HepG2 (cell line): ENCODE results near the gene CUL1. TPM values are rescaled to one million over a fixed set of nuclear protein-coding genes. Genes with fewer than 3 reads are reported as not detected.

ENCODE experiments used
- ATAC-seq: fragments of 200-7000 bp; cut with Tn5 transposase; 3 replicates; pipeline ENCODE4 v1.9.1; 2020; ENCODE audit warnings: mild to moderate bottlenecking, moderate library complexity
- BruUV-seq: library from RNA; stranded (reverse); fragments of 400-500 nt; replicated peaks from 2 replicates; lab custom pipeline; 2021; lab: Mats Ljungman, UMichigan
- CTCF ChIA-PET: fragments of 300-600 bp; formaldehyde crosslinking; extraction: SDS; loops from one replicate; lab custom pipeline; 2021; ENCODE audit warnings: low total read pairs, inconsistent platforms, low intra/inter-chr PET ratio; lab: Yijun Ruan, JAX
- POLR2A ChIA-PET: fragments of 350-600 bp; sonication (Branson Sonifier 250); formaldehyde crosslinking; loops from one replicate; lab custom pipeline; 2020; ENCODE audit warnings: antibody characterized with exemption, inconsistent platforms; lab: Yijun Ruan, JAX
- DNase-seq: peaks from one replicate; pipeline ENCODE4 v3.0.0-alpha.2; 2015; ENCODE audit warnings: low spot score
- FAIRE-seq: peaks from 3 replicates; lab custom pipeline; 2011; peaks lifted over from hg19 to GRCh38; lab: Jason Lieb, UNC
- H2AFZ ChIP-seq: one replicate; pipeline ENCODE4 v1.6.1; 2011; ENCODE audit warnings: low read length, inconsistent platforms
- H3K27ac ChIP-seq: fragments of 300-600 bp; 3 replicates; pipeline ENCODE4 v1.8.0; 2011; ENCODE audit warnings: mixed run types, mild to moderate bottlenecking, mixed read lengths, low read length, inconsistent platforms; ENCODE audit not compliant: insufficient read depth; ENCODE audit errors: extremely low read length
- H3K27me3 ChIP-seq, 2 experiments: fragments of 200-600 bp in 1 of 2; 2 replicates in 1 of 2; 3 replicates in 1 of 2; pipeline versions ENCODE4 v1.6.0 to v1.8.0; 2011; ENCODE audit warnings: low read length in 2 of 2, mild to moderate bottlenecking in 2 of 2, moderate library complexity in 2 of 2, inconsistent platforms in 1 of 2; ENCODE audit not compliant: insufficient read depth in 2 of 2, control insufficient read depth in 1 of 2
- H3K36me3 ChIP-seq, 2 experiments: fragments of 200-600 bp in 1 of 2; replicated peaks in 1 of 2; 2 replicates in 1 of 2; 3 replicates in 1 of 2; pipeline versions ENCODE4 v1.5.1 to v1.8.0; 2011; ENCODE audit warnings: low read length in 2 of 2, inconsistent platforms in 1 of 2; ENCODE audit not compliant: insufficient read depth in 2 of 2, control insufficient read depth in 1 of 2
- H3K4me1 ChIP-seq: 2 replicates; pipeline ENCODE4 v1.5.1; 2012; ENCODE audit warnings: low read length, inconsistent platforms; ENCODE audit not compliant: insufficient read depth
- H3K4me2 ChIP-seq: 2 replicates; pipeline ENCODE4 v1.6.0; 2011; ENCODE audit warnings: low read depth, low read length, inconsistent platforms
- H3K4me3 ChIP-seq, 3 experiments: fragments of 200-600 bp in 1 of 3; sonication (generic), shearing (Covaris generic) in 1 of 3; replicated peaks in 1 of 3; 2 replicates each; pipeline ENCODE4 v1.5.1; 2011 to 2016; ENCODE audit warnings: low read length in 3 of 3, inconsistent platforms in 2 of 3, low read depth in 2 of 3, mild to moderate bottlenecking in 2 of 3, control low read depth in 1 of 3, mixed read lengths in 1 of 3; ENCODE audit not compliant: insufficient read depth in 1 of 3
- H3K79me2 ChIP-seq: one replicate; pipeline ENCODE4 v1.6.1; 2011; ENCODE audit warnings: low read length, inconsistent platforms; ENCODE audit not compliant: insufficient read depth
- H3K9ac ChIP-seq: 2 replicates; pipeline ENCODE4 v1.6.0; 2011; ENCODE audit warnings: mild to moderate bottlenecking, low read depth, low read length, inconsistent platforms; ENCODE audit not compliant: insufficient read depth
- H3K9me3 ChIP-seq: 2 replicates; pipeline ENCODE4 v1.5.1; 2012; ENCODE audit warnings: mild to moderate bottlenecking, low read length
- H4K20me1 ChIP-seq: 2 replicates; pipeline ENCODE4 v1.6.0; 2011; ENCODE audit warnings: inconsistent platforms, mild to moderate bottlenecking, low read length, moderate library complexity; ENCODE audit not compliant: insufficient read depth
- HIVEP1 ChIP-seq: sonication (generic); formaldehyde crosslinking; IDR thresholded peaks from 2 replicates; pipeline ENCODE4 v1.4.0; 2020; ENCODE audit warnings: mild to moderate bottlenecking, missing genetic modification reagents
- HMGA1 ChIP-seq: sonication (generic); formaldehyde crosslinking; conservative IDR thresholded peaks from 2 replicates; pipeline ENCODE4 v1.4.0; 2020; ENCODE audit warnings: missing genetic modification reagents
- KLF11 ChIP-seq: IDR thresholded peaks from 2 replicates; pipeline ENCODE4 v1.6.1; 2016; ENCODE audit warnings: missing compliant biosample characterization
- NFIC ChIP-seq: IDR thresholded peaks from 2 replicates; pipeline ENCODE4 v1.6.1; 2012; ENCODE audit warnings: mild to moderate bottlenecking, low read length, inconsistent platforms
- PAX8 ChIP-seq: sonication (generic); formaldehyde crosslinking; IDR thresholded peaks from 2 replicates; pipeline ENCODE4 v1.8.0; 2022; ENCODE audit warnings: mild to moderate bottlenecking, missing genetic modification reagents, borderline replicate concordance
- PTBP1 ChIP-seq: fragments of 200-400 bp; formaldehyde crosslinking; IDR thresholded peaks from 2 replicates; pipeline ENCODE4 v1.6.1; 2018; ENCODE audit warnings: low read length, low read depth; ENCODE audit not compliant: poor library complexity, severe bottlenecking
- RARA ChIP-seq: IDR thresholded peaks from 2 replicates; pipeline ENCODE4 v1.6.1; 2016; ENCODE audit warnings: missing genetic modification reagents, missing compliant biosample characterization
- REPIN1 ChIP-seq: sonication (generic); formaldehyde crosslinking; IDR thresholded peaks from 2 replicates; pipeline ENCODE4 v1.8.0; 2022; ENCODE audit warnings: missing genetic modification reagents, low read depth, mild to moderate bottlenecking, borderline replicate concordance
- ZFP36L1 ChIP-seq: sonication (generic); formaldehyde crosslinking; IDR thresholded peaks from 2 replicates; pipeline ENCODE4 v1.8.0; 2022; ENCODE audit warnings: mild to moderate bottlenecking, missing genetic modification reagents, moderate library complexity
- ZFY ChIP-seq: sonication (generic); formaldehyde crosslinking; IDR thresholded peaks from 2 replicates; pipeline ENCODE4 v1.4.0; 2020; ENCODE audit warnings: missing genetic modification reagents
- ZNF33B ChIP-seq: sonication (generic); formaldehyde crosslinking; IDR thresholded peaks from 2 replicates; pipeline ENCODE4 v1.5.1; 2020; ENCODE audit warnings: mild to moderate bottlenecking, missing genetic modification reagents
- WGBS: methylation state at CpG from one replicate; pipeline ENCODE4 v1.1.6; 2017; ENCODE audit warnings: low lambda C conversion rate; 5-methylcytosine and 5-hydroxymethylcytosine counted together
- in situ Hi-C: cut with HindIII; loops from 2 replicates; pipeline ENCODE4 v1.10.0; 2017; ENCODE audit warnings: low pct_unique_long_range_greater_than_20kb; ENCODE audit not compliant: extremely low pct_ligation_motif_present
- intact Hi-C: fragments of 100-400 bp; cut with micrococcal nuclease; formaldehyde crosslinking; loops from one replicate; pipeline ENCODE4 v1.10.0; 2022; ENCODE audit not compliant: unreplicated experiment
- polyA plus RNA-seq, 8 experiments: library from polyadenylated mRNA; depleted of rRNA in 3 of 8; stranded (reverse) in 7 of 8; unstranded in 1 of 8; fragments of >200 nt; fragmentation: Illumina TruSeq in 4 of 8; extraction: Trizol in 4 of 8; gene quantifications; 2 replicates each; pipeline versions ENCODE4 v1.2.1 to v1.2.3, GENCODE V29; 2011 to 2016; ENCODE audit warnings: low read depth in 4 of 8, missing spikeins in 1 of 8, mixed read lengths in 1 of 8; ENCODE audit not compliant: insufficient read depth in 1 of 8
- total RNA-seq, 5 experiments: library from RNA; depleted of rRNA; stranded (reverse); fragments of >200 nt; fragmentation: Illumina TruSeq; extraction: Trizol; gene quantifications; 2 replicates each; pipeline ENCODE4 v1.2.3, GENCODE V29; 2016; ENCODE audit warnings: low read depth in 1 of 5
- TF ChIP-seq, protein P1 (sequence below): sonication (generic); formaldehyde crosslinking; IDR thresholded peaks from 2 replicates; pipeline ENCODE4 v1.4.0; 2020; ENCODE audit warnings: missing genetic modification reagents

CUL1 gene
- total and polyA plus RNA-seq, 2 of the 13 experiments (the other 11 are each of a cell fraction or from before 2014, with no cell fraction given), result 30.1 to 45.9 TPM

DNA sequence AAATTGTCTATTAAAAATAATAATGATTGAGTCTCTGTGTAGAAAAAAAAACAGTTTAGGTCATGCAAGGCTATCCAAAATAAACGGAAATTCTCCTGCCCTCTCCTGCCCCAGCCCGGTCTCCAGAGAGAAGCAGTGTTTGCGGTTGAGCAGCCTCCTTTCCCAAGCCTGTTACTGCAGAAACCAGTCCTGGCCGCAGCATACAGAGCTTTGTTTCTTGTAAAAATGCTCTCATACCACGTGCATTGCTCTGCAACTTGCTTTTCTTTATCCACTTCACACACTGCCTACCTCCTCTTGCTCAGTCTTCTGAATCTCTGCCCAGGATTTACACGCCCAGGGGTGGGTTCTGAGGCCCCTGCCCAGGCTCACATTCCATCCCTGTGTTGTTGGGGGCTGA is 34.4 kb upstream of the CUL1 start:
- peaks cover 0 to 1% of the 10 kb centered on the region in 2 experiments; a peak in 2 of 5 replicates for H3K27me3 ChIP-seq
- FAIRE-seq, result no peak

DNA sequence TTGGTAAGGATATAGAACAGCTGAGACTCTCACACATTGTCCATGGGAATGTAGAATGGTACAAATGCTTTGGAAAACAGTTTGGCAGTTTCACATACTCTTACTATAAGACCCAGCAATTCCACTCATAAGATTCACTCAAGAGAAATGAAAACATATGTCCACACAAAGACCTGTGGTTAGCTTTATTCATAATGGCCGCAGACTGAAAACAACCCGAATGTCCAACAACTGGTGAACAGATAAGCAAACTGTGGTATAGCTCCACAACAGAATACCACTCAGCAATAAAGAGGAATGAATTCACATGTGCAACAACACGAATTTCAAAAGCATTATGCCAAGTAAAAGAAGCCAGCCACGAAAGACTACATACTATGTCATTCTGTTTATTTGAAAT is 33.5 kb upstream of the CUL1 start:
- DNase-seq, result no peak
- no peak overlapping the region for H3K4me3 ChIP-seq
- no peaks in the 10 kb centered on the region for H4K20me1 ChIP-seq
- no peaks in the 10 kb centered on the region for H3K79me2 ChIP-seq
- ChIA-PET CTCF (no interaction called here), POLR2A (no interaction called here)
- no peaks in the 10 kb centered on the region for H3K4me1 ChIP-seq
- BruUV-seq, result no TSS peak
- intact Hi-C loops (no loop called here), in situ Hi-C loops (no loop called here)
- no peak overlapping the region for H2AFZ ChIP-seq
- H3K36me3 ChIP-seq, result no peaks in the 10 kb centered on the region
- no peak for ATAC-seq
- no peak overlapping the region for H3K4me2 ChIP-seq
- WGBS, result 31% methylated on average over 4 of the region's 4 CpGs
- no peak overlapping the region for H3K9ac ChIP-seq
- no peak for FAIRE-seq
- H3K27me3 ChIP-seq, result peaks cover 0 to 1% of the 10 kb centered on the region in 2 experiments; a peak in 2 of 5 replicates
- no peak overlapping the region for H3K27ac ChIP-seq
- H3K9me3 ChIP-seq, result no peaks in the 10 kb centered on the region
- TF ChIP-seq KLF11 (CRISPR knock-in tag), result no peak

More for the DNA sequence above, 34.4 kb upstream of the CUL1 start:
- Histone ChIP-seq H4K20me1 (no peaks in the 10 kb centered on the region), H2AFZ (no peak overlapping the region), H3K4me1 (no peaks in the 10 kb centered on the region), H3K27ac (no peak overlapping the region), H3K9ac (no peak overlapping the region), H3K4me3 (no peak overlapping the region)
- ATAC-seq (no peak), DNase-seq (no peak)
- intact Hi-C loops, result no loop called here
- 16% methylated on average over 6 of the region's 6 CpGs for WGBS
- ChIA-PET POLR2A (no interaction called here), CTCF (no interaction called here)
- TF ChIP-seq ZFY, result no peak
- TF ChIP-seq, all 625 proteins: peak for 0
- no peaks in the 10 kb centered on the region for H3K79me2 ChIP-seq
- no peaks in the 10 kb centered on the region for H3K9me3 ChIP-seq
- no peak overlapping the region for H3K4me2 ChIP-seq
- in situ Hi-C loops, result no loop called here
- BruUV-seq, result no TSS peak
- no peaks in the 10 kb centered on the region for H3K36me3 ChIP-seq

- FAIRE-seq, result no peak
- H3K9ac ChIP-seq, result no peak overlapping the region
- H3K27me3 ChIP-seq, result peaks cover 0 to 1% of the 10 kb centered on the region in 2 experiments; a peak in 1 of 5 replicates
- in situ Hi-C loops (no loop called here), intact Hi-C loops (no loop called here)
- H3K4me3 ChIP-seq, result no peak overlapping the region
- H3K79me2 ChIP-seq, result no peaks in the 10 kb centered on the region
- no peak for ATAC-seq
- ChIA-PET POLR2A (no interaction called here), CTCF (no interaction called here)
- no peaks in the 10 kb centered on the region for H3K4me1 ChIP-seq
- BruUV-seq, result no TSS peak
- peaks cover 20% of the 10 kb centered on the region for H3K9me3 ChIP-seq
- no peaks in the 10 kb centered on the region for H4K20me1 ChIP-seq
- DNase-seq, result no peak
- 94% methylated on average over 3 of the region's 3 CpGs for WGBS
- no peak overlapping the region for H2AFZ ChIP-seq
- no peak overlapping the region for H3K27ac ChIP-seq
- no peaks in the 10 kb centered on the region for H3K36me3 ChIP-seq
- H3K4me2 ChIP-seq, result no peak overlapping the region
- TF ChIP-seq, protein P1, sequence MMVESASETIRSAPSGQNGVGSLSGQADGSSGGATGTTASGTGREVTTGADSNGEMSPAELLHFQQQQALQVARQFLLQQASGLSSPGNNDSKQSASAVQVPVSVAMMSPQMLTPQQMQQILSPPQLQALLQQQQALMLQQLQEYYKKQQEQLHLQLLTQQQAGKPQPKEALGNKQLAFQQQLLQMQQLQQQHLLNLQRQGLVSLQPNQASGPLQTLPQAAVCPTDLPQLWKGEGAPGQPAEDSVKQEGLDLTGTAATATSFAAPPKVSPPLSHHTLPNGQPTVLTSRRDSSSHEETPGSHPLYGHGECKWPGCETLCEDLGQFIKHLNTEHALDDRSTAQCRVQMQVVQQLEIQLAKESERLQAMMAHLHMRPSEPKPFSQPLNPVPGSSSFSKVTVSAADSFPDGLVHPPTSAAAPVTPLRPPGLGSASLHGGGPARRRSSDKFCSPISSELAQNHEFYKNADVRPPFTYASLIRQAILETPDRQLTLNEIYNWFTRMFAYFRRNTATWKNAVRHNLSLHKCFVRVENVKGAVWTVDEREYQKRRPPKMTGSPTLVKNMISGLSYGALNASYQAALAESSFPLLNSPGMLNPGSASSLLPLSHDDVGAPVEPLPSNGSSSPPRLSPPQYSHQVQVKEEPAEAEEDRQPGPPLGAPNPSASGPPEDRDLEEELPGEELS (CRISPR knock-in tag), result no peak
- TF ChIP-seq NFIC (no peak), HIVEP1 (CRISPR knock-in tag) (no peak), PAX8 (CRISPR knock-in tag) (no peak), ZFP36L1 (CRISPR knock-in tag) (no peak), ZNF33B (CRISPR knock-in tag) (no peak), HMGA1 (CRISPR knock-in tag) (no peak), PTBP1 (no peak), RARA (CRISPR knock-in tag) (no peak), REPIN1 (CRISPR knock-in tag) (no peak)
Measured at GRCh38 chr7:148669927-148670326, 28.8 kb upstream of the CUL1 start.
